Ramos (cell line): ENCODE results near the gene MMP11.
"Not testable (repeated sequence)": the region's sequence is repeated elsewhere in the genome, so short reads cannot be mapped to it uniquely, and the experiment has no call there.

Source experiments
- in situ Hi-C: fragments of 300-500 bp; cut with MboI; formaldehyde crosslinking; loops from one replicate; pipeline ENCODE4 v1.14.3; 2022; ENCODE audit warnings: low sequenced_read_pairs; ENCODE audit not compliant: unreplicated experiment

MMP11 gene, protein sequence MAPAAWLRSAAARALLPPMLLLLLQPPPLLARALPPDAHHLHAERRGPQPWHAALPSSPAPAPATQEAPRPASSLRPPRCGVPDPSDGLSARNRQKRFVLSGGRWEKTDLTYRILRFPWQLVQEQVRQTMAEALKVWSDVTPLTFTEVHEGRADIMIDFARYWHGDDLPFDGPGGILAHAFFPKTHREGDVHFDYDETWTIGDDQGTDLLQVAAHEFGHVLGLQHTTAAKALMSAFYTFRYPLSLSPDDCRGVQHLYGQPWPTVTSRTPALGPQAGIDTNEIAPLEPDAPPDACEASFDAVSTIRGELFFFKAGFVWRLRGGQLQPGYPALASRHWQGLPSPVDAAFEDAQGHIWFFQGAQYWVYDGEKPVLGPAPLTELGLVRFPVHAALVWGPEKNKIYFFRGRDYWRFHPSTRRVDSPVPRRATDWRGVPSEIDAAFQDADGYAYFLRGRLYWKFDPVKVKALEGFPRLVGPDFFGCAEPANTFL

DNA sequence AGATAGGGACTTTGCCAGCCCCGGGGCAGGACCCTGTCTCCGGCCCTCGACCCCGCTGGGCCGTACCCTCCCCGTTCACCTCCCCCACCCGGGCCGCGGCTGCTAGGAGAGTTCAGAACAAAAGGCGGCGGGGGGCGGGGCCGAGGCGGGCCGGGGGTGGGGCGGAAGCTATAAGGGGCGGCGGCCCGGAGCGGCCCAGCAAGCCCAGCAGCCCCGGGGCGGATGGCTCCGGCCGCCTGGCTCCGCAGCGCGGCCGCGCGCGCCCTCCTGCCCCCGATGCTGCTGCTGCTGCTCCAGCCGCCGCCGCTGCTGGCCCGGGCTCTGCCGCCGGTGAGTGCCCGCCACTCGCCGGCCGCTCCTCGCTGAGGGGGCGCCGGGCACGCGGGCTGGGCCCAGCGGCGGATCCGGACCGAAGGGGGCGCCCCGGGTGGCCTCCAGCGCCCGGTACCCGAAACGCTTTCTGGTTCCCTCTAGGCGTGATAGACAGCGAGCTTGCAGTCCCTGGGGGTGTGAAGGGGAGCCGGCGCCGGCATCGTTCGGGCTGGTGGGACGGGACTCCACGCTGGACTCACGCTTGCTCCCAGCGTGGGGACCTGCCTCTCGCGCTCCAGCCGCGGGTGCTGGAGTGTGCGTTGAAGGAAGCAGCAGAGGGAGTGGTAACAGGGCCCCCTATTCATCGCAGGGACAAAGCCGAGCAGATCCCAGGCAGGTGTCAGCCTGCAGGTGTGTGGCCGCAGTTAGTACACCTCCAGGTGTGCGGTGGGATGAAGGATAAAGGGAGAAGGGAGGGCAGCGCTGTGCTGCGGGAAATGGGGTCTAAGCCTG is at the start of gene MMP11:
MMP11 (plus strand) TSS at position 201 of the 825 bp plus-strand sequence; CDS start at position 223, 22 bp downstream.
- in situ Hi-C loops: loop anchor here (5.0 kb wide), 1 partner anchor 74 kb away; no protein-coding TSS in a partner anchor

DNA sequence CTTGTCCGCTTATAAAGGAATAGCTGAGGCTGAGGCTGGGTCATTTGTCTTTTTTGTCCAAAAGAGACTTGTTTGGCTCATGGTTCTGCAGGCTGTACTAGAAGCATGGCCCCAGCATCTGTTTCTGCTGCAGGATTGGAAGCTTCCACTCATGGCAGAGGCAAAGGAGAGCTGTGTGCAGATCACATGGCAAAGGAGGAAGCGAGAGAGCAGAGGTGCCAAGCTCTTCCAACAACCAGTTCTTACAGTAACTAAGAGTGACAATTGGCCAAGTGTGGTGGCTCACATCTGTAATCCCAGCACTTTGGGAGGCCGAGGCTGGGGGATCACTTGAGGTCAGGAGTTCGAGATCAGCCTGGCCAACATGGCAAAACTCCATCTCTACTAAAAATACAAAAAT is 44.5 kb upstream of the MMP11 start:
- in situ Hi-C loops: not testable (repeated sequence)

DNA sequence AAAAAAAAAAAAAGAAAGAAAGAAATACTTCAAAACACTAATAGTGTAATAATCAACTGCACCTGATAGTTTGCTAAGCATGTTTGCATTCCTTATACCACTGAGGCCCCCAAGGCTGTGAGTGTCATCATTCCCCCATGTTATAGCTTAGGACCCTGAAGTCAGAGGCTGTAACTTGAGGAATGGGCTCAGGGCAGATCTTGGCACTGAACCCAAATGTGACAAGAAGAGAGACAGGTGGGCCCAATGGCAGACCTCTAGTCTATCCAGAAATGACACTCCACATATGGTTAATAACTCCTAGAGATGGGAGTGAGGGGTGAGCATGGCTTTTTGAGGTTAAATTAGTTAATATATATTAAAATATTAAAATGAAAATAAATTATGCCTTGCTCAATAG is 35.0 kb upstream of the MMP11 start:
- in situ Hi-C loops: no loop called here

DNA sequence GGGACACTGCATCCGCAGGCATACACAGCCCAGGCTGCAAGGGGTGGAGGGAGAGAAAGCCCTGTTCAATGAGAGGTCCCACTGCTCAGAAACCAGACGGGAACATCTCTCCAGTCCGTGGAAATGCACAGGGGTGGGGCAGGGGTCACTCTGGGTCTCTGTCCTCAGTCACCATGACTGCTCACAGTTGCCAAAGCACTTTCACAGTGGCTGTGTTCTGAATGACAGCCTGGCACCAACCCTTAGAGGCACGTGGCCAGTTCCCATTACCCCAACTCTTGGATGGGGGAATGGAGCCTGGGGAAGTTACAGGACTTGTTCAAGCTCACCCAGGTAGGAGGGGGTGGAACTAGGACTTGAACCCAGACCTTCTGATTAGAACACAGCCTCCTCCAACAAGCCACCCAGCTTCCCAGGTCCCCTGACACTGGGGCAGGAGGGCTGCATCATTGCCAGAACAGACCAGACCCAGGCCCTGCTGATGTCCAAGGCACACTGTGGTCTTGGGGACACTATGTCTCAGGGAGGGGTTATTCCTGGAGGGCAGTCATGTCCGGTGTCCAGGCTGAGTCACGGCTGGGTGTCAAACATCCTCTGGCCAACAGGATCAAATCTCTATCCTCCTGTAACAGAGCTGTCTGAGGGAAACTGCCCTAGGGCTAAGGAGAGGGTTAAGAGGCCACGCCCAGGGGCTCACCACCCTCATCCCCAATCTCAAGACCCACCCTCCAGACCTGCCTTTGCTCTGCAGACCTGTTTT is 30.0 kb upstream of the MMP11 start:
- in situ Hi-C loops: no loop called here

DNA sequence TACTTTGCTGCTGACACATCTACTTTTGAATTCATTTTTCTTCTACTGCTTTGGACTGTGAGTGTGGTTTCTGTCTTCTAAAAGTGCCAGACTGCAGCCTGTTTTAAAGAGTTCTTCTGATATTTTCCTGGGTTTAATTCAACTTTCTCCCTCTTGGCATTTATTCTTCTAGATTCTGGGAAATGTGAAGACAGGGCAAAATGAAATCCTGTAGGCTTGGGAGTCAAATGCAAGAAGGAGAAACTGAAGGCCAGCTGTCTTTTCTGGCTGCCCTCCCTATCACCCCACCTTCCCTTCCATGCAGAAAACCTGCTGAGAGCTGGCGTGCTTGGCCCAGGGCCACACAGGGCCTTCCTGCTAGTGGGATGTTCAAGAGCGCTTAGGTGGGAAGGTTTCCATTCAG is 29.3 kb upstream of the MMP11 start:
- in situ Hi-C loops: no loop called here

DNA sequence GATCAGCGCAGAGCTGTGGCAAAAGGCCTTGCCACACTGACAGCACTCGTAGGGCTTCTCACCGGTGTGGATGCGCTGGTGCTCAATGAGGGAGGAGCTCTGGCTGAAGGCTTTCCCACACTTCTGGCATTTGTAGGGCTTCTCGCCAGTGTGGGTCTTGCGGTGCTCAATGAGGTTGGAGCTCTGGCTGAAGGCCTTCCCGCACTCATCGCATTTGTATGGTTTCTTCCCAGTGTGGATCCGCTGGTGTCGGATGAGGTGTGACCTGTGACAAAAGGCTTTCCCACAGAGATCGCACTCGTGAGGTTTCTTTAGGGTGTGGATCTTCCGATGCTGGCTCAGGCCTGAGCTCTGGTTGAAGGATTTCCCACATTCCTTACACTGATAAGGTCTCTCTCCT is 28.6 kb upstream of the MMP11 start:
- in situ Hi-C loops: no loop called here

DNA sequence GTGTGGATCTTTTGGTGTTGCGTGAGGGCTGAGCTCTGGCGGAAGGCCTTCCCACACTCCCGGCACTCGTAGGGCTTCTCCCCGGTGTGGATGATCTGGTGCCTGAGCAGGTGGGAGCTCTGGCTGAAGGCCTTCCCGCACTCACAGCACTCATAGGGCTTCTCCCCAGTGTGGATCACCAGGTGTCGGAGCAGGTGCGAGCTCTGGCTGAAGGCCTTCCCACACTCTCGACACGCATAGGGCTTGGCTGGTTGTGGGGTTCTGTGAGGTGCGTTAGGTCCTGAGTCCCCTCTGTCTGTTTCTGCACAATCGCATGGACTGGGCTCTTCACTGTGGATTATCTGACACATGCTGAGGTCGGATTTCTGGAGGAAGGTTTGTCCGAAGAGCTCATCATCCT is 28.2 kb upstream of the MMP11 start:
- in situ Hi-C loops: no loop called here

DNA sequence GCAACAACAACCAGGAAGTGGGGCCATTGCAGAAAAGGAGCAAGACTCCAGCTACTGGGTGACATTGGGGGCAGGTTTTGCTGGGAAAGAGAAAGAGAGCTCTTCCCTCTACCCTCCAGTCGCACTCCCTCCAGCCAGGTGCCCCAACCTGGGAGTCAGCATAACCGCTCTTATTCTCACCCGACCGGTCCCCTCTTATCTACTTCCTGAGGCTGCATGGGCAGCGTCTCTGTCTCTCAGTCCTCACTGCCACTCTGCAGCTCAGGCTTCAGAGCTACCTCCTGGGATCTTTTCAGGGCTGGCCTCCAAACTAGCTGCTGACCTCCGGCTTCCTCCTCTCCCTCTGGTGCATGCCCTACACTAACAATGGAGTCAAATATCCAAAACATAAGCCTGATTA is 26.9 kb upstream of the MMP11 start:
- in situ Hi-C loops: no loop called here

DNA sequence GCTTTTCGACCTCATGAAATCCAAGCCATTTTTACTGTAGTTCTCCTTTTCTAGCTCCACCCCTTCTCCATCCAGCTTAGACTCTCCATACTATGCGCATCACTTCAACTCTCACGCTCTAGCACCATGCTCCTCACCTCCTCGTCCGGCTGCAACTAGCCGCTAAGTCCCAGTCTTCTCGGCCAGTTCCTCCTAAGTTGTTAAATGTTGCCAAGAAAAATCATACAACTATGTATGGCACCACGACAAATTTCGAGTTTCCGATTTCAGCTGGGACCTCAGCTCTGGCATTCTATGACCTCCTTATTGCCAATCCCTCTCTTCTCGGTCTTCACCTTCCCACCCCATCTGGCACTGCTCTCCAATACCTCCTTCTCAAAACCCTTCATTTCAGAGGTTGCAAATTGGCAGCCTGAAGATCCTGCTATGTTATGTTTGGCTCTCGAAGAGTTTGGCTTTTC is 22.8 kb upstream of the MMP11 start:
- in situ Hi-C loops: no loop called here

DNA sequence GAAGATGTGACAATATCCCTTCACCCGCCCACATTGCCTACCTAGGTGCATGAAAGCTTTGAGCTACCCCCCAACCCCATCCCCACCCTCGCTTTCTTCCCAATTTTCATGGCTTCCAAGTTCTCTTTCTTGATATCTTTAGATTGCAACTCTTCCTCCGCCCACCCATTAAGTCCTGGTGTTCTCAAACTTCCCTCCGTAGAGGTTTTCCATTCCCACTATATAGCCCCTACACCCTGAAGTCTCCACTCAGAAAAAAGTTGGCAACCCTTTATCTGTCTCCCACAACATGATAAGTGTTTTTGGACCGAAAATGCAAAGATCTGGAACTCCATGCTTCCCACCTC is 22.3 kb upstream of the MMP11 start:
- in situ Hi-C loops: no loop called here

DNA sequence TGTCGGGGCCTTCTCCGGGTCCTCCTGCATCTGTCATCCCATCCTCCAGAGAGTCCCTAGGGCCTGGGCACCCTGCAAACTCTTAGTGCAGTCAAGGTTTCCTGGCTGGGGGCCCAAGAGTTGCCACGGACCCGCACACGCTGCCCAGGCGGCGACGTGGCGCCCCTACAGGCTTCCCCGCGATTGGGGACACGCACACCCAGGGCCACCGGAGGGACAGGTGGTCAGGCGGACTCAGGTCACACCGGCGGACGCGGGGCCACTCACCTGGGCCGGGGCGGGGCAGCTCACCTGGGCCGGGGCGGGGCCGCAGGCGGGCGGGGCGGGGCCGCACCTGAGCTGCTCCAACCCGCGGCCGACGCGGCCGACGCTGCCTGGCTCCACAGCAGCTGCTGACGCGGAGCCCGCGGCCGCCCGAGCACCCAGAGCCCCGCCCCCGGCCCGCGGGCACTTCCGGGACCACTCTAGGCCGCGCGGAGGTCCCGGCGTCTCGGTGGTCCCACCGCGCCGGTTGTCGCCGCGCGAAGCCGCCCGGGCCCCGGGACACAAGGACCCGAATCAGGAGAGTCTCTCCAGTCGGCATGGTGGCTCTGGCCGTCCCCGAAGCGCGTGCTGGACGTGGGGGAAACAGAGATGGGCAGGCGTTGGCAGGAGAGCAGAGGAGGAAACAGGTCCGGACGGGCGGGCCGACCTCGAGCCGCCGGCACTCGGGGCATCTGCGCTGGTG is 21.8 kb upstream of the MMP11 start, which contains the start of gene ZNF70:
ZNF70 (minus strand) TSS at position 399 of the 727 bp plus-strand sequence. CDS start 5,972 bp downstream, outside the sequence.
- in situ Hi-C loops: no loop called here

DNA sequence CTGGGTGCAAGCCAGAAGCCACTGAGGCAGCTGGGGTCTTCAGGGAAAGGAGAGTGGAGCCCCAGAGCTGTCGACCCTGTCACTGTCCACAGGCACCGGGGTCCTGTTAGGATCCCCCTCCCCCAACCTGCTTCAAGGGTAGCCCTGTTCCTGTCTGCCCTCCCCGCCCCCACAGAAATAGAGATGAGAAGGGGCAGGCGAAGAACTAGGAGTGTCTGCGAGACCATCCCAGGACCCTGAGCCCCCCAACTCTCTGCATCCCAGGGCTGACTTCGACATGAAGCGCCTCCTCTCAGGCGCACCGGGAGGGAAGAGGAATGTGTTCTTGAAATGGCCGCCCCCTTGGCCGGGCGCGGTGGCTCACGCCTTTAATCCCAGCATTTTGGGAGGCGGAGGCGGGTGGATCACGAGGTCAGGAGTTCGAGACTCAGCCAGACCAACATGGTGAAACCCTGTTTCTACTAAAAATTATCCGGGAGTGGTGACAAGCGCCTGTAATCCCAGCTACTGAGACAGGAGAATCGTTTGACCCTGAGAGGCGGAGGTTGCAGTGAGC is 21.1 kb upstream of the MMP11 start:
- in situ Hi-C loops: no loop called here

DNA sequence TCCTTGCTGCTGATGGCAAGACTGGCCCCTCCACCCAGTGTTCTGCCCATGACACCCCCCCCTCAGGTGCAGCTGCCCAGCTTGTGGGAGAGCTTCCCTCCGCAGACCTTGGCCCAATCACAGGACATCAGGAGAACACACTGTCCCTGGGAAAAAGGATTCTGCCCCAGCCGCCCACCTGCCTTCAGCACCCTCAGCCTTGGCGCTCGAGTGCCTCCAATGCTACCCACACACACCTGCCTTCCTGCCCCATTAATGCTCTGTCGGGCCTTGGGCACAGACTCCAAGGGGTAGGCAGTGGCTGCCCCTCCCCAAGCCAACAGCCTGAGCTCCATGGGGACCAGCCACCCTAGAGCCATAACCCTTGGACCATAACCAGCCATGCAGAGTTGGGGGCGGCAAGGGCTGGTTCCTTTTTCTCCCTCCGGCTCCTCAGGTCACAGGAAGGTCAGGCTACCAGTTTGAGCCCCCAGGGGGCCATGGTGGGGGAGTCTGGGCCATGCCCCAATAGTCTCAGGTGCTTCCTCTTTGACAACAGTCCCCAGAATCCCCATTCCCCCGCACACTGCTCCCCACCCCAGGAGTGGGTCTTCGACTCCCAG is 20.5 kb upstream of the MMP11 start:
- in situ Hi-C loops: no loop called here

DNA sequence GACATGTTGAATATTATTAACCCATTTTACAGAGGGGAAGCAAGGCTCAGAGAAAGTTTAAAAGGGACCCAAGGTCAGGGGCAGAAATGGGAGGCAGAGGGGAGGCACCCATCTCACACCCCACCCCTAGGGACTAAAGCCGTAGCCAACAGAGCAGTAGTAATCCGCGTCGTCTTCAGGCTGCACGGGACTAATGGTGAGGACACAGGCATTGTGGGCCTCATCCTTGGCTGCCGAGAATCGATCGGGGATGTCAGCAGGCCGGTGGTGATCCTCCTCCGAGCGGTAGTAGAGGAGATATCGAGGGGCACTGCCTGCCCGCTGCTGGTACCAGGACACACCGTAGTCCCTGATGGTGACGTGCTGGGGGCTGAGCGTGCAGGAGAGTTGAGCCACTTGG is 19.9 kb upstream of the MMP11 start:
- in situ Hi-C loops: no loop called here

DNA sequence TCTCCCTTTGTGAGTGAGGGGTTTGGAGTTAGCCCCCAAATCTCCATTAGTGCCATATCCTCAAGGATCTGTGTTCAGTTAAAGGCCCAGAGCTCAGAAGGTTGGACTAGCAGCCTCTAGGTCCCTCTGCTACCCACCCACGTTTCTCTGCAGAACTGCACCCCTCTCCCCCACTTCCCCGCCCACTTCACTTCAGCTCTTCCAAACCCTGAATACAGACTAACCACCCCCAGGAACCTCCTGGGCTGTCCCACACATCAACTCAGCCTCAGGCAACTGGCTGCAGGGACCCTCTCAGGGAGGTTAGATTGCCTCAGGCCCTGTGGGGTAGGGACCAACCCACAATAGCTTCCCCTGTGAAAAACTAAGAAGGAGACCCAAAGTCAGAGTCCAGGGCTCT is 19.3 kb upstream of the MMP11 start:
- in situ Hi-C loops: no loop called here

DNA sequence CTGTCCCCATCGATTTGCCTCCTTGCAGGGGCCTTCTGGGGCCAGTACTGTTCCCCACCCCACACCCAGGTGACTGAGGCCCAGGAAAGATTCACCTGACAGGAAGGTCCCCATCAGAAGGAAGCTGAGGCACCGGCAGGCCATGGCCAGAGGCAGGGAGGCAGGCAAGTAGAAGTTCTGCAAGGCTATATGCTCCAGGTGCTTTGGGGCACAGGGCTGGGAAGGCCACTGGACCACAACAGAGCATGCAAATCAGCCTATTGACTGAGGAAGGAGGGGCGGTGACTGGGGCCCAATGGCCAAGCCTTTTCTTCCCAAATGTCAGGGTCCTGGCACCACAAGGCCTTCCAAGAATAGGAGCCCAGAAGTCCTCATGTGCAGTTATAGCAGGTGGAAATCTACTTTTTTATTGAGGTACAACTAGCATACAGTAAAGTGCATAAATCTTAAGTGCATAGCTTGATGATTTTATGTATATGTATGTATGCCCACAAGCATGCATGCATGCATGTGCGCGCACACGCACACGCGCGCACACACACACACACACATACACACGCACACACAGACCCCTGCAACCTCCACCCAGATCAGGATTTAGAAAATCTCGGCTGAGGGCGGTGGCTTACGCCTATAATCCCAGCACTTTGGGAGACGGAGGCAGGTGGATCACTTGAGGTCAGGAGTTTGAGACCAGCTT is 18.3 kb upstream of the MMP11 start, which contains the start of gene VPREB3:
VPREB3 (minus strand) TSS at position 206 of the 700 bp plus-strand sequence; CDS start at position 144, 62 bp downstream.
- in situ Hi-C loops: no loop called here

DNA sequence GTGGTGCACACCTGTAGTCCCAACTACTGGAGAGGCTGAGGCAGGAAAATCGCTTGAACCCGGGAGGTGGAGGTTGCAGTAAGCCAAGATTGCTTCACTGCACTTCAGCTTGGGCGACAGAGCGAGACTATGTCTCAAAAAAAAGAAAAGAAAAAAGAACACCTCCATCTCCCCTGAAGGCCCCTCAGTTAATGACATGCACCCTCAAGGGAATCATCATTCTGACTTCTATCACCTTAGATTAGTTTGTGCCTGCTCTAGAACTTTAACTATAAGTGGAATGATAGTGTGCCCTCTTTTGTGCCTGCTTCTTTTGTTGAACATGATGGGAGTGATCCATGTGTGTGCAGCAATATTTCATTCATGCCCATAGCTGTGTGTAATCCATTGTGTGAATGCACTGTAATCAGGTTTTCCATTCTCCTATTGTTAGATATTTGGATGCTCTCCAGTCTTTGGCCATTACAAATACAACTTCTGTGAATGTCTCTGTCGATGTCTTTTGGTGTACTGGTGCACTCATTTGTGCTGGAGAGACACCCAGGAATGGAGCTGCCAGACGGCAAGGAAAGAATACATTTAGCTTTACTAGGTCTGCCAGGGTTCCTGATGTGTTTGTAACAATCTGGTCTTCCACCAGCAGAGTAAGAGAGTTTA is 17.5 kb upstream of the MMP11 start:
- in situ Hi-C loops: no loop called here

DNA sequence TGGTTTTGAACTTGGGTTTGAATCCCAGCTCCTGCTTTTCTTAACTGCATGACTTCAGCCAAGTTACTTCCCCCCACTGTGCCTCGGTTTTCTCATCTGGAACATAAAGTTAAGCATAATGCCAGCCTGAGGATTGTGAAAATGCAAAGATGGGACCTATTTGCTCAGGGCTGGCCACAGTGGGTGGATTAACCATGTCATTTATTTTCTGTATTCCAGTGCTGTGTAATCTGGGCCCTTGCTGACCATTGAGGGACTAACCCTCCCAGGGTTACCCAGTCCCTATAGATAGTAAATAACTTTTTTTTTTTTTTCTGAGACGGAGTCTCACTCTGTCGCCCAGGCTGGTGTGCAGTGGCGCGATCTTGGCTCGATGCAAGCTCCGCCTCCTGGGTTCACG is 16.9 kb upstream of the MMP11 start:
- in situ Hi-C loops: no loop called here
